Measurements from ENCODE around the gene BIN2.
A peak's percentile ranks its signal among the peaks of the same experiment; 100 is the strongest.

BIN2 gene

GRCh38 chr12:51238037-51238509 lies 85.9 kb downstream of the BIN2 start:
- H3K9me3 Mint-ChIP-seq, result no peaks in the 10 kb centered on the region
- DNase-seq (ENCODE audit: low spot score in 2 of 2) (no peak), ATAC-seq (replicated peaks; ENCODE audit: extremely low read depth, poor library complexity, severe bottlenecking) (peak; percentile 9)
- H3K4me3 Mint-ChIP-seq, result peak overlapping the region; percentile 94
- peaks cover 41% of the 10 kb centered on the region for H3K4me1 Mint-ChIP-seq
- peaks cover 44% of the 10 kb centered on the region for H3K36me3 Mint-ChIP-seq (ENCODE audit: insufficient read depth)
- peak overlapping the region; percentile 99 for H3K27ac Mint-ChIP-seq (ENCODE audit: low read depth)
- no peaks in the 10 kb centered on the region for H3K27me3 Mint-ChIP-seq

- Mint-ChIP-seq H3K27me3 (no peaks in the 10 kb centered on the region), H3K9me3 (no peaks in the 10 kb centered on the region), H3K4me3 (no peak overlapping the region), H3K27ac (ENCODE audit: low read depth) (no peak overlapping the region), H3K4me1 (peaks cover 12% of the 10 kb centered on the region), H3K36me3 (ENCODE audit: insufficient read depth) (peaks cover 12% of the 10 kb centered on the region)
- ATAC-seq (replicated peaks; ENCODE audit: extremely low read depth, poor library complexity, severe bottlenecking) (no peak), DNase-seq (ENCODE audit: low spot score in 2 of 2) (no peak)
These were observed 89.4 kb downstream of the BIN2 start for GRCh38 chr12:51234530-51234929.

GRCh38 chr12:51232642-51233041 lies 91.3 kb downstream of the BIN2 start:
- H3K4me3 Mint-ChIP-seq, result no peak overlapping the region
- no peaks in the 10 kb centered on the region for H3K36me3 Mint-ChIP-seq (ENCODE audit: insufficient read depth)
- H3K27ac Mint-ChIP-seq (ENCODE audit: low read depth), result no peak overlapping the region
- H3K4me1 Mint-ChIP-seq, result no peaks in the 10 kb centered on the region
- no peaks in the 10 kb centered on the region for H3K27me3 Mint-ChIP-seq
- no peaks in the 10 kb centered on the region for H3K9me3 Mint-ChIP-seq
- ATAC-seq (replicated peaks; ENCODE audit: extremely low read depth, poor library complexity, severe bottlenecking) (no peak), DNase-seq (ENCODE audit: low spot score in 2 of 2) (no peak)
